SW 1271 (cell line): ENCODE data around the gene DLD.
"Not testable (repeated sequence)": the region's sequence is repeated elsewhere in the genome, so short reads cannot be mapped to it uniquely, and the experiment has no call there.

ENCODE experiments used
- DNase-seq, 2 experiments: peaks; one replicate each; lab custom pipeline; 2025; lab: John Stamatoyannopoulos, UW

DLD gene

DNA sequence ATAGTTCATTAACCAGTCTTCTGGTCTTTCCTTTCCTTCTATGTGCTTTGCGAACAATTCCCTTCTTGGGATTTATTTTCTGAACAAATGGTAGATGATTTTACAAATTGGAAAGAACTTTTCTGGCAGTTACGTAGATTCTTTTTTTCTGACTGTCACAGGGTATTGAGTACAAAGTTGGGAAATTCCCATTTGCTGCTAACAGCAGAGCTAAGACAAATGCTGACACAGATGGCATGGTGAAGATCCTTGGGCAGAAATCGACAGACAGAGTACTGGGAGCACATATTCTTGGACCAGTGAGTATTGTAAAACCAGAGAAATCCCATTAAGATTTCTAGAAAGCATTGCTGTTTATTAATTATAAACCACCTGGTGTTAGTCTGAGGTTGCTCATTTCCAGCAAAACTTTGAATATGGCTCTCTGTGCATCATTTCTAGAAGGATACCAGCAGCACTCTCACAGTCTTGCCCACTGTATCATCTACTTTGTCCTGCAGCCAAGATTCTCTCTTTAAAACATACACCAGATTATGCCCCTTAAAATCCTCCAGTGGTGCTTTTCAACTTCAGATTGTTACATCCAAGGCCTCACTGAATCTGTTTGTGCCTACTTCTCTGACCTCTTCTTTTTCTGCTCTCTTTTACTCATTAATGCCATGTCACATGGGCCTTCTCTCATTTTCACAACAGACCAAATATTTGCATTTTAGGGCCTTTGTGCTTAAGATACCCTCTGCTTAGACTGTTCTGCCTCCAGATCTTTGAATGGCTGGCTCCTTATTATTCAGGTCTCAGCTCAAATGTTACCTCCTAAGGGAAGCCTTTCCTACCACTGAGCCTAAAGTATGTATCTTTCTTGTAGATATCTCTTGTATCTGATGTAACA is 27.0 kb downstream of the DLD start:
- DNase-seq: no peak

DNA sequence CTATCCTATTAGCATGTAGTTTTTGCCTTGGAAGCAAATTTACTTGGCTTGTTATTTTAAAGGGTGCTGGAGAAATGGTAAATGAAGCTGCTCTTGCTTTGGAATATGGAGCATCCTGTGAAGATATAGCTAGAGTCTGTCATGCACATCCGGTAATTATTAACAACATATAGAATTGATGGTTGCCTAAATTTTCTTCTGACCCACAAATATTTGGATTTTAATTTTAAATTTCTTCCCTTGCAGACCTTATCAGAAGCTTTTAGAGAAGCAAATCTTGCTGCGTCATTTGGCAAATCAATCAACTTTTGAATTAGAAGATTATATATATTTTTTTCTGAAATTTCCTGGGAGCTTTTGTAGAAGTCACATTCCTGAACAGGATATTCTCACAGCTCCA is 28.0 kb downstream of the DLD start:
- no peak for DNase-seq

- DNase-seq: no peak
Measured at GRCh38 chr7:107920048-107920772, 29.2 kb downstream of the DLD start.

GRCh38 chr7:107921826-107922225 is 30.8 kb downstream of the DLD start:
- DNase-seq: not testable (repeated sequence)

DNA sequence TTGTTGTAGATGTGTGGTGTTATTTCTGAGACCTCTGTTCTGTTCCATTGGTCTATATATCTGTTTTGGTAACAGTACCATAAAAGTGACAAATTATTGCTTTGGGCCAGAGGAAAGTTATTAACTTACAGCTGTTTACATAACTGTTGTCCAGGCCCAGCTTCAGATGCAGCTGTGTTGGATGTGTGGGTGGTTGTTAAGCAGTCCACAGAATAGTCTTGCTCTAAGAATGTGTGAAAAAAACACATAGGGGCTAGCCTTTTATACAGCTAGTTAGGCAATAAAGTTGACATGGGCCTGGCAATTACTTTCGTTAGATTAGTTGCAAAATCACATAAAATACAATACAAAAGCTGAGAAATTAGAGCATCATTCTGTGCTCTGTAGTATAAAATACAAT is 31.9 kb downstream of the DLD start:
- DNase-seq: no peak

DNA sequence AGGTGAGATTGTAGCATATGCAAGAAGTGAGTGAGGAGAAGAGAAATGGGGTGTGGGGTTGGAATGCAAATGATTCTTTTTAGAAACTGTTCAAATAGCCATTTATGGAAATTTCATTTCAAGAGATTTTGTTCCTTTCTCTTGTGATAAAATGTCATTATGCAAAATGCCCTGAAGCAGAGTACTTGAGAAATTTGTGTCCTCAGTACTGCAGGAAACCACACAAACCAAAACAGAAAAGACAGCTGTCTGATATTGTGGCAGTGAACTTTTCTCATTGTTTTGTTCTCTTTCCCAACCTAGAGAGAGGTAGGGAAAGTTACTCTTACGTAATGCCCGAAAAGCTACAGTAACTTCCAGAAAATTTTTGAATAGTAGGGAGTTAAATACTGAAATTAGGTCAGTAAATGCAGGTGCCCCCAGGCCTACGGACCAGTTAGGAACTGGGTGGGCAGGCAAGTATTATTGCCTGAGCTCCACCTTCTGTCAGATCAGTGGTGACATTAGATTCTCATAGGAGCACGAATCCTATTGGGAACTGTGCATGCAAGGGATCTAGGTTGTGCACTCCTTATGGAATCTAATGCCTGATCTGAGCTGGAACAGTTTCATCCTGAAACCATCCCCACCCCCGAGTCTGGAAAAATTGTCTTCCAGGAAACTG is 34.0 kb downstream of the DLD start:
- no peak for DNase-seq

DNA sequence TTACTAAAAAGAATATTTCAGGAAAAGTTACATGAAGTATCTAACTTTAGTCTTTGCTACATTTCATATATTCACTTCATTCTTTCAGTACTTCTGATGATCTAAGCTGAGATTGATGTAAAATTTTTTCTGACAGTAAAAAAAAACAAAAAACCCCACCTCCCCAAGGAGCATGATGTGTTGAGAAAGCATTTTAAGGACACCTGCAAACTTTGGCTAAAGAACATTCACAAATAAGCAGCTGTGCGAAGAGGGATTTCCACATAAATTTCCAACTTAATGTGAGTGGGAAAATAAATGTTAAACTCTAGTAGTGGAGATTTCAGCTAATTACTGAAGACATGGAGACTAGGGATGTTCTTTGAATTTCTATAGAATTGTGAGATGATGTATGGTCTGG is 35.5 kb downstream of the DLD start:
- no peak for DNase-seq

DNA sequence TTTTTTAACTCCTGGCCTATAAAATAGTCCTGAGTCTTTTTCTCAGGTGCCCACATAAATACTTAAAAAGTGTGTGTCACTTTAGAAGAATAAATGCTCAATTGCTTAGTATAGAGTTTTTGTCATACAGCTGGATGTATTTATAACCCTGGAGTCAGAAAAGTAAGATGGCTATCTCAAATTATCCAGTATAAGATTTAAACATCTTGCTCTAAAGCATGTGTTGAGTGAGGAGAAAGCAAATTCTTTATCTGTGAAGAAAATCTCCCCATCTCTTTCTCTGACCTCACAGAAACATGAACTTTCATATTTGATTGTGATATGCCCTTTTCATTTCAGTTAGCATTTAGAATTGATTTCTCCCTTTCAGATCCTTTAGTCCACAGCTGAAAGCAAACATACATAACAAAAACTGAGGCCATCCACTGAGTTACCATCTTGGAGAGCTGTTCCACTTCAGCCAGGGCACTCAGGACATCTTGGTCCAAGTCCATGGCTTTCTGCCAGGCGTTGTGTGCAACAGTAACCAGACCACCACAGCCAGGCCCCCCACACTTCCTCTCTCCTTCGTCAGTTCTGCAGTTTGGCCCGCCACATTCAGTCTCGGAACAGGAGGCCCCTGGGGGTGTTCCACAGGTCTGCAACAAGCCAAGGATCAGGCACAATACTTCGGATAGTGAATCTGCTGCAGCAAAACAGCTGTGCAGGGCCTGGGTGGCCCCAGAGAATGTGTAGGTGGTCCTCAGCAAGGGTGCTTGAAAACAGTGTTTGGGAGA is 40.9 kb downstream of the DLD start:
- no peak for DNase-seq

DNA sequence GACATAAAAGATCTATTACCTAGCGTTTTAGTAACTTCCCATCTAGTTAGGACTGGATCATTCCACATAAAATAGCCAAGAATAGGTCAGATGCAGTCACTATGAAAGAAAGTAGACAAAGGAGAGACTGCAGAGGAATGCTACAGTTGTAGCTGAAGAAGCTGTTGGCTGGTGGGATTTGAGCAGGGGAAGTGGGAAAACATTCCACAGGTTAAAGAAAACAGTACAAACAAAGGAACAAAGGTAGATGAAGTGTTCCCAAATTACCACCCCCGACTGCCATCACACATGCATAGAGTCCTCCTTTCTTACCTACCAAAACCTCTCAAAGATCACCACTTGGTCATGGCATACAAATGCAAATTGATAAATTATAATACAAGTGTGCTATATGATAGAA is 41.8 kb downstream of the DLD start:
- no peak for DNase-seq

DNA sequence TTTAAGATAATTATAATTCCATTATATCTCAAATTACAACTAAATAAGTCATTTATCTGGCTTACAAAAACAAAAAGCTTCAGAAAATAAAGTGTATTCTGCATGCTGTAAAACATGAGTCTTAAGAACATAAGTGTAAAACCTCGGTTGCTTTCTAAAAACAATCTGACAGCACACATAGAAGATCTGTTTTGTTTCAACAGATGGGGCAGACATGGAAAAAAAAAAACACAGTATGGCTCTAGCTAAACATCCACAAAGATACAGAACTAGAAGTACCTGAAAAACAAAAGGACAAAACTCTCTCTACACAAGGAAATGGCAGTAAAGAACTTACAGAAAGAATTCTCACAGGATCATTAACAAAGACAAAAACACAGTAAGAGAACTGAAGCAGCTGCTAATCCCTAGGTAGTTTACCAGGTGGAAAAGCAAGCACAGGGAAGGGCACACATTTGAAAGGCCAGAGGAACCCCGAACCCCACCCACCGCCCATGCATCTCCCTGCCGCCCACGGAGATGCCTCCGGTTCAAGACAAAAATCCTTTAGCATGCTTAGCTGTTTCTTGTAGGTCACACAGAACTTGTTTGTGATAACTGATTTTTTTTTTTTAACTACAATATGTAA is 42.5 kb downstream of the DLD start:
- no peak for DNase-seq

DNA sequence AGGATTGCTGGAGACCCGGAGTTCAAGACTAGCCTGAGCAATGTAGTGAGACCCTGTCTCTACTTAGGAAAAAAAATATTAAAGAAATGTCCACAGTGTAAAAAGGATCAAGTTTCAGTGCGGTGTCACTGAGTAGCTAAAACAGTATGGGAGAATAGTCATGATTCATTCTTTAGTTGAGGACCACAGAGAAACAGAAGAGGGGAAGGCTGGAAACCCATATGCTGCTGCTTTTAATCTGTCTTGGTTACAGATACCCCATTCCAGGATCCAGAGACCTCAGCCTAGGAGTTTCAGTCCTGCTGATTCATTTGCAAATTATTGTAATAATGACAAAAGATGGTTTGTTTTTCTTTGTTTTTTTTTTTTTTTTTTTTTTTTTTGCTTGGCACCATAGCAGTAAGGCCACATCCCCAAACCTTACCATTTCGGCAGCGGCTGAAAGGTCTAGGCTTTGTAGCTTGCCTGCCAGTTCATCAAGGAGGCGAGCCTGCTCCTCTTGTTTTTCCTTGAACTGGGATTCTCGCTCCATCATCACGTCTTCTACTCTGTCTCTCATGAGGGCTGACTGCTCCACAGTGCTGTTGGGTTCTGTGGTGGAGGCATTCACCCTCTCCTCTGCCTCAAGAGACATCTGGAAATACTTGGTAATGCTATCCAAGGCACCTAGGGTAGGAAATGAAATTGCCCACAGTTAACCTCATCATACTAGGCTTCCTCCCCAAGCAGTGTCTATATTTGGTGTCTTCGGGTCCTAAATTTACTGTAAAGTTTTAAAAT is 44.2 kb downstream of the DLD start:
- DNase-seq: no peak

- no peak for DNase-seq
Measured at GRCh38 chr7:107936312-107936711, 45.3 kb downstream of the DLD start.

- no peak for DNase-seq
Measured at GRCh38 chr7:107937531-107937930, 46.5 kb downstream of the DLD start.

DNA sequence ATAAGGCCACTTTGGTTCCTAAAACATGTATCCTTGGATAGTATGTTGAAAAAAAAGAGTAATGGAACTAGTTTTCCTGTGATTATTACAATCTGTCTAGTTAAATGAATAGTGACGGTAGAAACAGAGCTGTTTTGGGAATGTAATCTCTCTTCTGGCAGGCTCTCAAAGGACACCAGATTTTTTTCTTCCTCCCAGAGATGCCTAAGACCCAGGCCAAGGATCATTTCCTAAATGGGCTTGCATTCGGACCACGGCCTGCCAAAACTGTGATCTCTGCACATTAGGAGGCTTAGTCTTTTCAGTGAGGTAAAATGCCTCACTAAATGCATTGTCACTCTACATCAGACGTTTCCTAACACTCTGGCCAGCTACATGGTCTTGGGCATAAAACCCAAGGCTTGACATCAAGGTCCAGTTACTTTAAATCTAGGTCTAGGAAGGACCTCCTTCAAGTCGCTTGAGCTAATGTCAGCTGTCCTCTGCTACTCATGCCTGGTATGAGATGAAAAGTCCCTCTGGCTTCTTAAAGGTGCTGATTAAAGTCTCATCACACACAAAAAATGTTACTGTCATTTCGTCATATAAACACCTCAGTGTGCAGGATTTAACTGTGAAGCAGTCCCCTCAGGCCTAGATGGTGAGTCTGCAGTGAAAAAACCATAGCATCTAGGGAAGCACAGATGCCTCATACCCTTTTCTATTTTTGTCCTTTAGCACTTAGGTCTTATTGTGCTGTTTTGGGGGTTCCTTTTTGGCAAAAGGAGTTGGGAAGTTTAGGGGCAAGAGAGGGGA is 47.7 kb downstream of the DLD start:
- DNase-seq: no peak

- DNase-seq: no peak
Measured at GRCh38 chr7:107939573-107940489, 48.8 kb downstream of the DLD start.

- DNase-seq: no peak
Measured at GRCh38 chr7:107940951-107941350, 50.0 kb downstream of the DLD start.

DNA sequence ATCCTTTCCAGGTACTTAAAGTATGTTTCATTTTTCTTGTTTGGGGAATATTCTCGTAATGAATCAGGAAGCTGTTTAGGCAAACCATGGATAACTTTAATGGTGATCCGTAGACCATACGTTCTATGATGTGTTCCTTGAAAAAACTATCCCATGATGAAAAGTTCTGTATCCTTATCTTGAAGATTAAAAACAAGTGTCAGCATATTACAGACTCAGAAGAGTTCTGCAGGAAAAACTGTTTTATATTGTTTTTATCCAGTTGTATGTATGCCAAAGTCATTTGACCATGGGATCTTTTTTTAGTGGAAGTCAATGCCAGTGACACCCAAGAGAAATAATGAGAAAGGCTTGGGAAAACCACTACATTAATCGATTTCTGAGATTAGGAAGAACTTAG is 52.0 kb downstream of the DLD start:
- DNase-seq: no peak

DNA sequence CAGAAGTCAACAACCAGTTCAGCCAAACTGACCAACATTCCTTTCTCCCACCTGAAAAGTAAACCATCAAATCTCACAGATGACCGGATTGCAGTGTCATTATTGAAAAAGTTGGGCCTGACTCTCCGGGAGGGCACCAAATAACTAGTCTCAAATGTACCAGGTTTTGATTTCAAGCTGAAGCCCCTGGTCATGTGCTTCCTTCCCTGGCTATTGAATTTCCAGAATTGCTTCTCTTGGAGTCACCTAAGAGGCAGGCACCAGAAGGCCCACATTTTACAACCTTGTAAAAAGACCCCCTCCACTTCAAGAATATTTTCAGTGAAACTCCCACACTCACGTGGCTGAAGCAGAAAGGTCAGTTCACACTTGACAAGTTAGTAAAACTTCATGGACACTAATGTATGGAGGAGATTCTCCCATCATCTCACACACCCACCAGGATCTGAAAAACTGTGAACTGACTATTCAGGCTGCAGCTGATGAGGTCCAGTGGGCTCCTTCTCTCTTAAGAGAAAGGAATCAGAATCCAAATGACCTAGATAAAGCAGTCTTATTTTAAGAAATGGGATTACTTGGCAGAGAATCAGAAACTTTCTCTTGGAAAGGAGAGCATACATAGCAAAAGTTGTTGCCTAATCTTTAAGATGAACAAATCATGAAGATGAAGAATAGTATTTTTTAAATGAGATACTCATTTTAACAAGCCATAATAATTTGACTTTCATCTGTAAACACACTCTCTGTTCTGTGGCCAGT is 53.6 kb downstream of the DLD start:
- DNase-seq: no peak
